Effector CD8-positive, alpha-beta T cell (primary cell): ENCODE measurements around the gene CTXND1.

Source experiments
- DNase-seq: peaks from one replicate; lab custom pipeline; 2025; lab: John Stamatoyannopoulos, UW

CTXND1 gene

GRCh38 chr15:80180986-80181385, 71.0 kb downstream of the CTXND1 start:
- DNase-seq = no peak

DNA sequence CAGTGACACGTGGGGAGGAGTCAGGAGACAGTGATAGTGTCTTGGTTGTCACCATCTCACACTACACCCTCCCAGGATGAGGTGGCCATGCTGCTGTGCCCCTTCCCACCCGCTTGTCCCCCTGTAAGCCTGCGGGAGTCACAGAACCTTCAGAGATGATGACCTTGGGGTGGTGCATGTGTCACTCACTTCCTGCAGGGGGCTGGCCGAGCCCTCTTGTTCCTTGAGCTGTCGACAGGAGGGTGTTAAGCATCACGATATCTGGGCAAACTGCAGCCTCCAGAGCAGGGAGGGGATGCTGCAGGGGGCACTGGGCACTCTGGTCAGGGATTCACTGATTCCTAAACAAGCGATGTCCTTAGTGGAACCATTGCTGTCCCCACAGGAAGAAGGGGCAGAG, 71.5 kb downstream of the CTXND1 start:
- DNase-seq = no peak

DNA sequence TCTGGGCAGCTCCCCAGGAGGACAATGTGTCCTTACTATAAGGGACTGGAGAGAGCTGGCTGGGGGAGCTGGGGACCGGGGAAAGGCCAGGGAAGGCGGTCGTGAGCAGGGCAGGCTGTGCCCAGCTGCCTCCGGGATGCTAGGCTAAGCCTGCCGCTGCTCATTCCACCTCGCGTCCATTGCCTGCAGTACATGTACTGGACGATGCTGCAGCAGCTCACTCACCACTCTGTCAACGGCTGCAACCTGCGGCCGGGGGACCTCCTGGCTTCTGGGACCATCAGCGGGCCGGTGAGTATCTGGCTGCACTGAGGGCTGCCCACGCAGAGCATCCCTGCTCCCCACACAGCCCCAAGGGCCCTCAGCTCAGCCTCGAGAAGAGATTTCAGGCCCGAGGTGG, 72.1 kb downstream of the CTXND1 start:
- DNase-seq = no peak

GRCh38 chr15:80179025-80179759, 72.8 kb downstream of the CTXND1 start:
- no peak for DNase-seq

- no peak for DNase-seq
Measured at GRCh38 chr15:80177156-80177555, 74.9 kb downstream of the CTXND1 start.

- no peak for DNase-seq
Measured at GRCh38 chr15:80176443-80176842, 75.6 kb downstream of the CTXND1 start.

DNA sequence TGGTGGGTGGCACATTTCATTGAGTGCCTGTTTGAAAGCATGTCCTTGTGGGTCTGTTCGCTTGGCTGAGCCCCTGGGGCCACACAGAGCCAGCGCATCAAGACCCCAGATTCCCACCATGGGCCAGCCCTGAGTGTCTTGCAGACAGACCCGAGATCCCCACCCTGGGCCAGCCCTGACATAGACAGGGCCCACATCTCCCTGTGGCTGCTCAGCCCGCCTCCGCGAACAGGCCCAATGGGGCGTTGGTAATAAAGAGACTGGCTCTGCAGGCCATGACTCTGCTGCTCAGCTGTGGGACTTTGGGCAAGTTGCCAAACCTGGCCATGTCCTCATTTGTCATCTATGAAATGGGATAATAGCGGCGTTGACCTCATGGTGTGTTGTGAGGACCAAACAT, 76.6 kb downstream of the CTXND1 start:
- no peak for DNase-seq

DNA sequence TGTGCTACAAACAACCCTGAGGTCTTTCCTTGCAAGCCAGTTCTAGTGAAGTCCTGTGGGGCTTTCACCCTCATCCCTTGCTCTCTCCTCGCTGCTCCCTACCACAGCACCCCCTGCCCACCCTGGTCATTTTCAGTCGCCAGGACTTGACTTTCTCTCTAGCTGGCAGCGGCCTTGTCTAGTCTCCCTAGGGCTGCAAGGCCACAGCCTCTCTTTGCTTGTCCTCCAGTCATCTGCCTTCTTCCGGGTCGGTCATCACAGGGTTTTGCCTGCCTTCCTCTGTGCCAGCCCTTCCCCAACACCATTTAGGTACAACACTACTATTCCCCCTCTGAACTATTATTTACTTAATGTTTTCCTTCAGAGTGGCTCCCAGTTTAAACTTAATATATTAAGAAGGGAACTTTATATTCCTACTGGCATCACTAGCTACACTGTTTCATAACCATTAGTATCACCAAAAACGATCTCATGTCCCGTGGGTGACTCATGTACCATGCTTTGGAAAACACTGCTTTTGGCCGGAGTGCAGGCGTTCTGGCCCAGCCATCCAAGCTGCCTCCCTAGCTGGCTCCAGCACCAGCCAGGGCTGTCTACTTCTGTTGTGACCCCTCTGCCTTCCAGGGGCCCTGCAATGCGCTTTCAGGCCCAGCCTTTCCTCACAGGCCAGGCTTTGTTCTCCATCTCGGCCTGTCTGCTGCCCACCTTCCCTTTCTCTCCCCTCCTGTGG, 77.8 kb downstream of the CTXND1 start:
- DNase-seq = no peak

DNA sequence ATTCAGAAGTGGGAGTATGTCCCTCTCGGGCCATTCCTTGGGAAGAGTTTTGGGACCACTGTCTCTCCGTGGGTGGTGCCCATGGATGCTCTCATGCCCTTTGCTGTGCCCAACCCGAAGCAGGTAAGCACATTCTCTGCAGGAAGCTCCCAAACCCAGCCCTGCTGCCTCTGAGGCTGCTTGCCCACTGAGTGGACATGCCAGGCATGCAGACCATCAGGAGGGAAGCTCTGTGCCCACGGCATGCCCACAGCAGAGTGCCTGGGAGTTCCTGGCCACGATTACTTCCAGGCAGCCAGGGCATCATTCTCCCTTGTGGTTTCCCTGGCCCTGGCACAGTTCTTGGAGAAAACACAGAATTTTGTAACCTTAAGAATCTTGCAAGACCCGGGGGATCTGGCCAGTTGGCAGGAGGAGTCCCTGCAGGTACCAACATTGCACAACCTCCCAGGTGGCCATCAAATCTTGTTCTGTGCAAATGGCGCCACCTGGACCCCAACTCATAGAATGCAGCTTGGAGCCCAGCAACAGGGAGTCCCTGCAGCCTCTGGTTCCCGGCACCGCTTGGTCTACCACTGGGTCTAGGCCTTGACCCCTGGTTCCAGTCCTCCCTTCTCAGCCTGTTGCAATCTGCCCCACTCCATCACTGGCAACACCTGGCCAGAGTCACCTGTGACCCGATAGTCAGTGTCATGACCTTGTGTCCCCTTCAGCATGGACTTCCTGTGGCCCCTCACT, 78.8 kb downstream of the CTXND1 start:
- DNase-seq = peak; percentile 43

GRCh38 chr15:80172401-80172800, 79.6 kb downstream of the CTXND1 start:
- DNase-seq = no peak

DNA sequence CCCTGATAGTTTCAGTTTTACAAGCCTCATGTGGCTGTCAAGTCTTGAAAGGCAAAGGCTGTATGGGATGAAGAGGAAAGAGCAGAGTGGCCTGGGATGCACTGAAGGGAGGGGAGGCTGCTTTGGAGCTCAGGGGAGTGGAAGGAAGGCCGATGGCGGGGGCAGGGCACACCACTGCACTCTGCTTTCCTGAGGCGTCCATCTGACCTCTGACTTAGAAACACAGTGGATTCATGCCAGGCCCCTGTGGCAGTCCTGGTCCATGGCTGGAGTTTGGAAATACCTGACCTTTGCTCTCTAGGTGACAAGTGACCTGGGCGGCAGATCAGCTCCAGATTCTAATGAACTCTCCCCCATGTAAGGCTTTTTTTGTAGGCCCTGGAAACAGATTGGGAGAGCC, 80.2 kb downstream of the CTXND1 start:
- DNase-seq = no peak

DNA sequence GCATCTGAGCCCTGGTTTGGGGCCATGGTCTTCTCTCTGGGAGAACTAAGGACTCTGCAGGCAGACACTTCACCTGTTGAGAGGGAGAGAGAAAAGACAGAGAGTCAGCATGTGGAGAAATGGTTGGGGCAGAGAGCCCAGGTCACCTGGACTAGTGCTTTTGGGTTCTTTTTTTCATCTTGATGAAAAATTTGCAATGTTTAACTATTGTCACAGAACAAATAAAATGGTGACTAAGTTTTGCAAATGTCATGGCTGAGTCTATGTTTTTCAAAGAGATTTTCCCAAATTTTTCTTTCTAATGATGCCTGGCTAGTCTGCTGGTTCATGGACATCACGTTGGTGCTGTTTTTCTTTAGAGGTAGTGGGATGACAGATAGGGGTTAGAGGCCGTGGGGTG, 81.4 kb downstream of the CTXND1 start:
- DNase-seq = no peak

GRCh38 chr15:80169768-80170357, 82.2 kb downstream of the CTXND1 start:
- DNase-seq = no peak

DNA sequence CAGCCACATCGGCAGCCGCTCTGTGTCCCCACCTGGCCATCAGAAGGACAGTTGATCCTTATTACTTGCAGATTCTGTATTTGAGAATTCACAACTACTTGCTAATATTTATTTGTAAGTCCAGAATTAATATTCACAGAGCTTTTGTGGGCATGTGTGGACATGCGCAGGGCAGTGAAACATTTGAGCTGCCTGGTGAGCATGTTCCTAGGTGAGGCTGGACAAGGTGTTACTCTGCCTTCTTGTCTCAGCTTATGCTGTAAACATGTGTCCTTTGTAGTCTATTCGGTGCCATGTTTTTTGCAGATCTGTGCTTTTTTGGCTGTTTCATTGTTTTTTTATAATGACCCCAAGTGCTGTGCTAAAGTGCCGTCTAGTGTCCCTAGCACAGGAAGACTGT, 83.6 kb downstream of the CTXND1 start:
- no peak for DNase-seq

- no peak for DNase-seq
Measured at GRCh38 chr15:80167936-80168335, 84.1 kb downstream of the CTXND1 start.

DNA sequence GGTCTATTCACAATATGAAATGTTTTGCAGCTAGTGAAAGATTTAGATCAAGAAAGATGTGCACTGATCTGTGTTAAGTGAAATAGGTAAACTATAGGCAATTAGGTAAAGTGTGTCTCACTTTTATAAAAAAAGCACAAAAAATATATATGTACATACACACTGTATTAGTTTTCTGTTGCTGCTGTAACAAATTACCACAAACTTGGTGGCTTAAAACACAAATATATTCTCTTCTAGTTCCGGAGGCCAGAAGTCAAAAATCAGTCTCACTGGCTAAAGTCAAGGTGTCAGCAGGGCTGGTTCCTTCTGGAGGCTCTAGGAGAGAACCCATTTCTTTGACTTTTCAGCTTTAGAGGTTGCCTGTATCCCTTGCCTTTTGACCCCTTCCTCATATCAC, 88.1 kb downstream of the CTXND1 start:
- DNase-seq = no peak

GRCh38 chr15:80163217-80163616, 88.8 kb downstream of the CTXND1 start:
- DNase-seq = no peak

DNA sequence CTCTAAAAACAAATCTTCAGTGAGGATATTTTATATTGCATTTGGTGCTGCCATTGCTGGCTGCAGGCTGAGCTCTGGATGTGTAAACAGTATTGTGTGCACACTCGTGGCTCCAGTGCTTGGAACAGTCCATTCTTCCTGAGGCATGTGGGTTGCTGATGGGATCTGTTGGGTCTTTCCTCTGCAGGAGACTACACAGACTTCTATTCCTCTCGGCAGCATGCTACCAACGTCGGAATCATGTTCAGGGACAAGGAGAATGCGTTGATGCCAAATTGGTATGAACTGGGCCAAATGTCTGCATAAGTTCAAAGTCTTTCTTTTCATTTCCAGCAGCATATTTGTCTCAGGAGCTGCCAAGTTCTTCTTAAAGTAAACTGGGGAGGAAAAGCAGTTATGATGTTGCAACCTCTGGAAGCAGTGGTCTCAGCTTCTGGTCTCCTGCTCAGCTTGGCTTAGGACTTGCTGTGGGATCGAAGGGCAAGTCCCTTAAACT, 89.9 kb downstream of the CTXND1 start:
- no peak for DNase-seq

GRCh38 chr15:80161468-80162016, 90.5 kb downstream of the CTXND1 start:
- DNase-seq = no peak

DNA sequence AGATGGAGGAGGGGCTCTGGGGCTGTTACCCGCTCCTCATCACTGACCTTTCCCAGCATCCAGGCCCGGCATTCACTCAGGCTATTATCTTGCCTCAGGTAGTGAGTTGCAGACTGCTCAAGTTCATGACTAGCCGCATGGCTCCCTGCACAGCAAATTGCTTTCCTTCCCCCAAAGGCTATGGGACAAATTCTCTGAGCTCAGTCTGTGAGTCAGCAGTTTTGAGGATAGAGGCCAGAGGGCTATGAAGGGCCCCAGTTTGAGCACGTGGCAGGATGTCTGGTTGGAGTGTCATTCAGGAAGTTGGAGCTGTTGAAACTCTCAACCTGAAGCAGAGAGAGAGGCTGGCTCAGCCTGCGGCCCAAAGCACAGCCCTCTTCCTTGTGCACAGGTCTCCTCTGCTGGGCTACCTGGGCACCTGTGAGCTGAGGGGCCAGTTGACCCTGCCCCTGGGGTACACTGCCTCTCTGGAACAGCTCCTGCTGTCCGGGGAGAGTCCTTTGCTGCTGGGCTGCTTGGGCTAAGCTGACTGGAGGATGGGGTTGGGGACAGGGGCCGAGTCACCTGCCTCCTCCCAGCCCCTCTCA, 91.3 kb downstream of the CTXND1 start:
- no peak for DNase-seq

- DNase-seq = no peak
Measured at GRCh38 chr15:80159811-80160569, 92.0 kb downstream of the CTXND1 start.
